ENCODE data around the gene KDM4C. TPM values are rescaled to one million over a fixed set of nuclear protein-coding genes. Genes with fewer than 3 reads are reported as not detected.

KDM4C gene
- total RNA-seq, 6 donors from 2014 or later, result 31.6 to 96.4 (median 41.2) TPM

DNA sequence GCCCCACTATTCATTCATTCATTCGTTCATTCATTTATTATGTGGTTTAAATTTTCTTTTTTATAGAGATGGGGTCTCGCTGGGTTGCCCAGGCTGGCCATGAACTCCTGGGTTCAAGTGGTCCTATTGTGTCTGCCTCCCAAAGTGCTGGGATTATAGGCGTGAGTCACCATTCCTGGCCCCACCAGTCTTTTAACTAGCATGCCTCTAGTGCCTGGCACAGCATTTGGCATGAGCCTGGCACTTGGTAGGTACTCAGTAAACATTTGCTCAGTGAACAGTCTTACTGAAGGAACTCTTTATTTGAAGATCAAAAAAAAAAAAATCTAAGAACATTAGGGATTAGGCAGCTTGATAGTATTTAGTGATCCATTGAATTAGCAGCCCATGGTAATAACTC lies 98.1 kb downstream of the KDM4C start:
- ATAC-seq (ENCODE audit: low FRiP score in 2 of 2), result peak in 1 of 2 donors; percentile 40
- WGBS, 2 donors, result 77 to 84% methylated on average over 3 of the region's 3 CpGs
- H3K4me1 ChIP-seq, result no peaks in the 10 kb centered on the region

DNA sequence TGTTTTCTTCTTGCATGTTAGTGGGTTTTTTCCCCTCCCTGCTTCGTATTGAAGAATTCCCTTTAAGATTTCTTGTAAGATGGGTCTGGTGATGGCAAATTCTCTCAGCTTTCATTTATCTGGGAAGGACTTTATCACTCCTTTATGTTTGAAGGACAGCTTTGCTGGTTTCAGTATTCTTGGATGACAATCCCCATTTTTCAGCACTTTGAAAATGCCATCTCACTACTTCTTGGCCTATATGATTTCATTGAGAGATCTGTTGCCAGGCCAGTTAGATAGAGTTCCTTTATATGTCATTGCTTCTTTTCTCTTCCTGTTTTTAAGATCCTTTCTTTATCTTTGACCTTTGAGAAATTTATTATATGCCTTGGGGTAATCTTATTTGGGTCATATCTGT lies 106.3 kb downstream of the KDM4C start:
- no peak for ATAC-seq (ENCODE audit: low FRiP score in 2 of 2)
- no peak for DNase-seq
- Histone ChIP-seq H3K27ac (no peak overlapping the region), H3K36me3 (no peaks in the 10 kb centered on the region), H3K9me3 (peaks cover 4 to 18% (median 10%) of the 10 kb centered on the region in 4 donors), H3K4me3 (no peak overlapping the region), H3K27me3 (no peaks in the 10 kb centered on the region), H3K4me1 (no peaks in the 10 kb centered on the region)
- TF ChIP-seq EP300 (IDR thresholded peaks at IDR 0.05) (no peak), POLR2AphosphoS5 (IDR thresholded peaks at IDR 0.05) (no peak), POLR2A (IDR thresholded peaks at IDR 0.05) (no peak)
- TF ChIP-seq, protein P1, sequence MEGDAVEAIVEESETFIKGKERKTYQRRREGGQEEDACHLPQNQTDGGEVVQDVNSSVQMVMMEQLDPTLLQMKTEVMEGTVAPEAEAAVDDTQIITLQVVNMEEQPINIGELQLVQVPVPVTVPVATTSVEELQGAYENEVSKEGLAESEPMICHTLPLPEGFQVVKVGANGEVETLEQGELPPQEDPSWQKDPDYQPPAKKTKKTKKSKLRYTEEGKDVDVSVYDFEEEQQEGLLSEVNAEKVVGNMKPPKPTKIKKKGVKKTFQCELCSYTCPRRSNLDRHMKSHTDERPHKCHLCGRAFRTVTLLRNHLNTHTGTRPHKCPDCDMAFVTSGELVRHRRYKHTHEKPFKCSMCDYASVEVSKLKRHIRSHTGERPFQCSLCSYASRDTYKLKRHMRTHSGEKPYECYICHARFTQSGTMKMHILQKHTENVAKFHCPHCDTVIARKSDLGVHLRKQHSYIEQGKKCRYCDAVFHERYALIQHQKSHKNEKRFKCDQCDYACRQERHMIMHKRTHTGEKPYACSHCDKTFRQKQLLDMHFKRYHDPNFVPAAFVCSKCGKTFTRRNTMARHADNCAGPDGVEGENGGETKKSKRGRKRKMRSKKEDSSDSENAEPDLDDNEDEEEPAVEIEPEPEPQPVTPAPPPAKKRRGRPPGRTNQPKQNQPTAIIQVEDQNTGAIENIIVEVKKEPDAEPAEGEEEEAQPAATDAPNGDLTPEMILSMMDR (IDR thresholded peaks at IDR 0.05), result no peak
- WGBS, 2 donors, result 90 to 94% methylated on average over 1 of the region's 1 CpG

More for the DNA sequence above, 98.1 kb downstream of the KDM4C start:
- H3K27me3 ChIP-seq, result no peaks in the 10 kb centered on the region
- DNase-seq, result peak in 1 of 2 donors; percentile 63
- no peaks in the 10 kb centered on the region for H3K9me3 ChIP-seq
- H3K27ac ChIP-seq, result no peak overlapping the region
- TF ChIP-seq POLR2A (IDR thresholded peaks at IDR 0.05), result no peak
- TF ChIP-seq, protein P1 (IDR thresholded peaks at IDR 0.05), result no peak
- TF ChIP-seq EP300 (IDR thresholded peaks at IDR 0.05), result no peak
- TF ChIP-seq POLR2AphosphoS5 (IDR thresholded peaks at IDR 0.05), result no peak
- peaks cover 0 to 26% (median 2%) of the 10 kb centered on the region in 4 donors for H3K36me3 ChIP-seq
- no peak overlapping the region for H3K4me3 ChIP-seq

DNA sequence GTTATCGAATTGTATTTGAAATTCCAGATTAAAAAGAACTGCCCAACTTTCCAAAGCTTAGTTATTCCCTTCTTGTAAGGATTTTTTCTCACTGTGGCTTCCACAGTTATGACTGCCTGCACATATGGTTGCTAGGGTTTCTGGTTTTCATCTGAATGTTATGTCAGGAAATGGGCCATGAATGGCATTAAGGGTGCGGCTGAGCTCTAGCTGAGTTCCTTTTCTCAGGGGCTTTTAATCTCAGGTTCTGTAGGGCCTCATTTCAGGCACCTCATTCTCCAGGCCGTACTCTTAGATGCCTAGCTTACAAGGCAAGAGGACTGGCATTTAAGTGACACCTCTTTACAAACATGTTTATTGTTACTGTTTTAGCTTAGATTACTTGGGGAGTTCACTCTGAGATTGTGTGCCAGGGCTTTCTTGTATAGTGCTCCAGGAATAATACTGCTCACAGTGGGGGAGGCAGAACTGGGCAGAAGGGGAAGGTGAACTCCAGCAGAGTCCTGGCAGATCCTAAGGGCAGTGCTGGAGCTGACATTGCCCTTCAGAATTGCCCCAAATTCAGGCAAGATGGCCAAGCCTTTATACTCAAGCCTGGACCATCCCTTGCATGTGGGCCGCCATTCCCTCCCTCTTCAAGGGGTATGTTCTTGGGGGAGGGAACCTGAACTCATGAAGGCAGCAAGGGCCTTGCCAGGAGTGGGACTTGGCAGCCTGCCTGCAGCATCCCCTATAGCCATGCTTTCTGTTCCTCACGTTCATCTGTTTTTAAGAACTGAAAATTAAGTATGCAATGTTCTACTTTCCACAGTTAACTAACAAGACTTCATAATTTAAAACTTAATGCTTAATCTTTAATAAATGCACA lies 111.5 kb downstream of the KDM4C start:
- Histone ChIP-seq H3K27me3 (no peaks in the 10 kb centered on the region), H3K9me3 (peaks cover under 1 to 6% (median 2%) of the 10 kb centered on the region in 4 donors), H3K4me3 (no peak overlapping the region), H3K27ac (no peak overlapping the region), H3K36me3 (no peaks in the 10 kb centered on the region), H3K4me1 (no peaks in the 10 kb centered on the region)
- DNase-seq (no peak), ATAC-seq (ENCODE audit: low FRiP score in 2 of 2) (no peak)
- TF ChIP-seq POLR2A (IDR thresholded peaks at IDR 0.05) (no peak), POLR2AphosphoS5 (IDR thresholded peaks at IDR 0.05) (no peak), EP300 (IDR thresholded peaks at IDR 0.05) (no peak)
- TF ChIP-seq, protein P1 (IDR thresholded peaks at IDR 0.05), result no peak
- 86 to 88% methylated on average over 5 of the region's 5 CpGs for WGBS, 2 donors

DNA sequence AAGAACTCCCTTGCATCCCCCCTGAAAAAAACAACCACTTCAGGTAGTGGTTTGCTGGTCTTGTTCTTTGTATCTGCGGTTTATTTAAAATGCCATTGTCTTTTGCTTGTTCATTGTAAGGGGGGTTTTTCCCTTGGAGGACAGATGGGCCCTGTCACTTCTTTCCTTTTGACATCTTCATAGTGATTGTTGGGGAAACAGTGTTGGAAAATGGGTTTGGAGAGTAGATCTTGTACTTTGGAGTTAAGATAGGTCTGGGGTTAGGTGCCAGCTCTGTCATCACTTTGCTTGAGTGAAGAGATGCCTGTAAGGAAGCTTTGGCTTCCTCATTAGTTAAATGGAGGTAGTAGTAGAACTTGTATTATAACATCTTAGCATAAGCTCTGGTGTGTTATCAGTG lies 112.4 kb downstream of the KDM4C start:
- TF ChIP-seq, protein P1 (IDR thresholded peaks at IDR 0.05), result no peak
- no peak for TF ChIP-seq POLR2A (IDR thresholded peaks at IDR 0.05)
- TF ChIP-seq POLR2AphosphoS5 (IDR thresholded peaks at IDR 0.05), result no peak
- no peak for TF ChIP-seq EP300 (IDR thresholded peaks at IDR 0.05)
- 100% methylated on average over 1 of the region's 1 CpG for WGBS, 2 donors

More for the DNA sequence above, 112.4 kb downstream of the KDM4C start:
- H3K27ac ChIP-seq, result no peak overlapping the region
- no peak overlapping the region for H3K4me3 ChIP-seq
- DNase-seq, result no peak
- H3K4me1 ChIP-seq, result no peaks in the 10 kb centered on the region
- ATAC-seq (ENCODE audit: low FRiP score in 2 of 2), result no peak
- H3K36me3 ChIP-seq, result no peaks in the 10 kb centered on the region
- H3K27me3 ChIP-seq, result no peaks in the 10 kb centered on the region
- no peaks in the 10 kb centered on the region for H3K9me3 ChIP-seq
